ENCODE data around the gene MSANTD2. TPM values are rescaled to one million over a fixed set of nuclear protein-coding genes. Genes with fewer than 3 reads are reported as not detected.

Gene MSANTD2
- total and polyA plus RNA-seq, 3 donors from 2014 or later, result 7.4 to 19.1 (median 11.3) TPM

GRCh38 chr11:124757320-124757719, 42.9 kb downstream of the MSANTD2 start:
- no peak overlapping the region for H3K27ac ChIP-seq
- TF ChIP-seq CTCF (IDR thresholded peaks at IDR 0.05) (no peak), POLR2A (IDR thresholded peaks at IDR 0.05) (no peak)
- intact Hi-C loops (cut with DNase I; ENCODE audit: low total_unique reads), result no loop called here
- H3K9me3 ChIP-seq, result no peaks in the 10 kb centered on the region
- peaks cover 18% of the 10 kb centered on the region for H3K4me1 ChIP-seq
- no peak overlapping the region for H3K4me3 ChIP-seq
- 60 to 71% methylated on average over 3 of the region's 3 CpGs for WGBS, 2 donors
- H3K27me3 ChIP-seq, result no peaks in the 10 kb centered on the region
- DNase-seq, result no peak
- no peaks in the 10 kb centered on the region for H3K36me3 ChIP-seq (ENCODE audit: low read depth, missing control alignments)

GRCh38 chr11:124756753-124757227, 43.4 kb downstream of the MSANTD2 start:
- Histone ChIP-seq H3K27me3 (no peaks in the 10 kb centered on the region), H3K9me3 (no peaks in the 10 kb centered on the region), H3K27ac (no peak overlapping the region), H3K36me3 (ENCODE audit: low read depth, missing control alignments) (no peaks in the 10 kb centered on the region), H3K4me1 (peaks cover 23% of the 10 kb centered on the region), H3K4me3 (no peak overlapping the region)
- WGBS, 2 donors, result 45 to 47% methylated on average over 6 of the region's 6 CpGs
- intact Hi-C loops (cut with DNase I; ENCODE audit: low total_unique reads), result no loop called here
- no peak for DNase-seq
- TF ChIP-seq CTCF (IDR thresholded peaks at IDR 0.05), result no peak
- no peak for TF ChIP-seq POLR2A (IDR thresholded peaks at IDR 0.05)

- TF ChIP-seq CTCF (IDR thresholded peaks at IDR 0.05), result no peak
- no peak for TF ChIP-seq POLR2A (IDR thresholded peaks at IDR 0.05)
- no peak for DNase-seq
- no peaks in the 10 kb centered on the region for H3K9me3 ChIP-seq
- no peaks in the 10 kb centered on the region for H3K36me3 ChIP-seq (ENCODE audit: low read depth, missing control alignments)
- no peak overlapping the region for H3K27ac ChIP-seq
- H3K4me3 ChIP-seq, result no peak overlapping the region
- intact Hi-C loops (cut with DNase I; ENCODE audit: low total_unique reads), result no loop called here
- peaks cover 23% of the 10 kb centered on the region for H3K4me1 ChIP-seq
- H3K27me3 ChIP-seq, result no peaks in the 10 kb centered on the region
- 46 to 54% methylated on average over 8 to 9 of the region's 9 CpGs for WGBS, 2 donors
Measured at GRCh38 chr11:124756033-124756752, 44.0 kb downstream of the MSANTD2 start.

GRCh38 chr11:124754710-124755109, 45.5 kb downstream of the MSANTD2 start:
- intact Hi-C loops (cut with DNase I; ENCODE audit: low total_unique reads), result no loop called here
- WGBS, 2 donors, result 74 to 89% methylated on average over 6 of the region's 6 CpGs
- Histone ChIP-seq H3K4me1 (peaks cover 22% of the 10 kb centered on the region), H3K27me3 (no peaks in the 10 kb centered on the region), H3K27ac (no peak overlapping the region), H3K9me3 (no peaks in the 10 kb centered on the region), H3K36me3 (ENCODE audit: low read depth, missing control alignments) (no peaks in the 10 kb centered on the region), H3K4me3 (no peak overlapping the region)
- DNase-seq, result no peak
- TF ChIP-seq POLR2A (IDR thresholded peaks at IDR 0.05) (no peak), CTCF (IDR thresholded peaks at IDR 0.05) (no peak)

GRCh38 chr11:124754309-124754708, 45.9 kb downstream of the MSANTD2 start:
- 84 to 87% methylated on average over 4 of the region's 4 CpGs for WGBS, 2 donors
- Histone ChIP-seq H3K9me3 (no peaks in the 10 kb centered on the region), H3K27ac (no peak overlapping the region), H3K4me1 (peaks cover 18% of the 10 kb centered on the region), H3K4me3 (no peak overlapping the region), H3K27me3 (no peaks in the 10 kb centered on the region), H3K36me3 (ENCODE audit: low read depth, missing control alignments) (no peaks in the 10 kb centered on the region)
- DNase-seq, result no peak
- intact Hi-C loops (cut with DNase I; ENCODE audit: low total_unique reads), result no loop called here
- TF ChIP-seq CTCF (IDR thresholded peaks at IDR 0.05) (no peak), POLR2A (IDR thresholded peaks at IDR 0.05) (no peak)
